ENCODE results near the gene LCORL.
"Not testable (repeated sequence)": the region's sequence is repeated elsewhere in the genome, so short reads cannot be mapped to it uniquely, and the experiment has no call there.

LCORL gene

DNA sequence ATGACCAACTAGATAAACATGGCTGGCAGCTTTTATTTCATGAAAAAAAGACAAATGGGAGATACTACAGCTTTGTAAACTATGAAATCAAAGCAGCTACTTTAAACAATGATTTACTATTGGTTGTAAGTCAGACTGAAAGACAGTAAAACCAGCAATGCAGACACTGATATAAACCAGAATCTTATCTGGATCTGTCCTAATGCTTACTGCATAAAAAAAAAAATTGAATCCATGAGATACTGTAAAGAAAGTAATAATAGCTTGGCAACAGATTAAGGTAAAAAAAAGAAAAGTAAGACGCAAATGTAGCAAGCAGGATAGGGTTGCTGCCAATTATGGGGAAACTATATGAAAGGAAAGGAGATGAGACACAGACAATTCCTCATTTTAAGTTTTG, 7.3 kb downstream of the LCORL start:
- DNase-seq (ENCODE audit: low read depth), result no peak

DNA sequence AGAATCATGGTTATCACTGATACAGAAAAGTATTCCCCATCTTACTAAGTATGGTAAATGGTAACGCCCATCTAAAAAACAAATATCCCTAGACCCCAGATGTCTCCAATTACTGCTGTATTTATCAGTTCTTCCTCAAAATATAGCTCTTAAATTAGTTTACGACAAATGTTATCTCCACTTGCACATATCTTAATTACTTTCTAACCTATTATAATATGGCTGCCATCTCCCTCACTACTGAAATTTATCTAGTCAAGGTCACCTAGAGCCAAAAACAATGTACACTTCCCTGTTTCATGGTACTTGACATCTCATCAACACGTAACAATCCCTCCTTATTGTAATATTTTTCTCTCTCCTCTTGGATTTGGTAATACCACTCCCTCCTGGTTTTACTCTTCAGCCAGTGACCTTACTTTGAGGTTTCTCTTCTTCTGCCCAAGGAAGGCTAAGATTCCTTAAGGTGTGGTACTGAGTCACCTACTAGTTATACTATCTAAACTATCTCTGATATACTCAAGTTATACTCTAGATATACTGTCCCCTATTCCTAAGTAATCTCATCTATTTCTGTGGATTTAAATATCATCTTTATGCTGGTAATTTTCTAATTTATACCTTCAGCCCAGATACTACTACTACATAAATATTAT, 8.6 kb downstream of the LCORL start:
- DNase-seq (ENCODE audit: low read depth), result no peak

DNA sequence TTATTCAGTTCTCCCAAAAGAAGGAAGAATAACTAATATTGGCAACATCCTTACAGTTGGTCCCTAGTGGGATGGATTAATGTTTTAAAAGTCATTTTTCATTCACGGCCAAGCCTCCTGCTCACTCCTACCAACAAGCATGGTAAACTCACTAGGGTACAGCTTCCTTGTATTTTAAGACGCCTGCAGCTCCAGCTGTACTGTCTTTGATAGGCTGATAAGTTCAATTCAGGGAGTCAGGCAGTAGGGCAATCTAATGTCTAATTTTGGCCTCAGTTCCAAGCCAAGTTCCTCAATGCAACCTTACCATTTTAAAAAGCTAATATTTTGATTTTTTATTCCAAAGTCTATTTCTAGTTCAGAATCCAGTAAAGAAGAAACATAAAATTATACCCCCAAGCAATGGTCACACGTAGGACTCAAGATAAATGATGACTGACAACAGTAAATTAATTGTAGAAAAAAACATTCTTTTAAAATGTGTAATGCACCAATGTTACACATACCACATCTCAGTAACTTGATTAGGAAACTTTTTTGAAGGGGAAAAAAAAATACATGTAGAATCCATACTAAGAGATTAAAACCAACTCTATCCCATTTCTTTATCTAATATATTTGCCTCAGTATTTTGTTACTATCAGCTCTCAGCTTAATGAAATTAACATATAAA, 9.3 kb downstream of the LCORL start:
- no peak for DNase-seq (ENCODE audit: low read depth)

DNA sequence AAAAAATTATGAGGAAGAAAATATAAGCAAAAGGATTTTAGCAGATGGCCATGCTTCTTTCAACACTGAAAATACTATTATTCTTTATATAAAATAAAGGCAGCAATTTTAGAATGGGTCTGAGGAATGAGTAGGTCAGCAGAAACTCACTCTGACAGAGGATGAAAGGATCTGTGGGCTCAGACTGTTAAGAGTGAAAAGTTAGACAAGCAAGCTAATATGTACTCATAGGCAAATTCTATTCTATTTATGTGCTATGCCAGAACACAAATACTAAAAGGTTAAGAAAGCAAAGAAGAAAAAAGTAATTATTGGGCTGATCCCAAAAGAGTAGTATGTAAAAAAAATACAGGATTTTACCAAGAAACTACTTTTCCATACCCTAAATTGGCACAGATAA, 13.9 kb downstream of the LCORL start:
- DNase-seq (ENCODE audit: low read depth), result no peak

DNA sequence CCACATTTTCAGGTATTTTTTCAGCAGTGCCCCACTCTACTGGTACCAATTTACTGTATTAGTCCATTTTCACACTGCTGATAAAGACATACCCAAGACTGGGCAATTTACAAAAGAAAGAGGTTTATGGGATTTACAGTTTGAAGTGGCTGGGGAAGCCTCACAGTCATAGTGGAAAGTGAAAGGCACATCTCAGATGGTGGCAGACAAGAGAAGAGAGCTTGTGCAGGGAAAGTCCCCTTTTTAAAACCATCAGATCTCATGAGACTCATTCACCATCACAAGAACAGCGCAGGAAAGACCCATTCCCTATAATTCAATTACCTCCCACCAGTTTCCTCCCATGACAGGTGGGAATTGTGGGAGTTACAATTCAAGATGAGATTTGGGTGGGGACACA, 15.1 kb downstream of the LCORL start:
- DNase-seq (ENCODE audit: low read depth), result not testable (repeated sequence)

DNA sequence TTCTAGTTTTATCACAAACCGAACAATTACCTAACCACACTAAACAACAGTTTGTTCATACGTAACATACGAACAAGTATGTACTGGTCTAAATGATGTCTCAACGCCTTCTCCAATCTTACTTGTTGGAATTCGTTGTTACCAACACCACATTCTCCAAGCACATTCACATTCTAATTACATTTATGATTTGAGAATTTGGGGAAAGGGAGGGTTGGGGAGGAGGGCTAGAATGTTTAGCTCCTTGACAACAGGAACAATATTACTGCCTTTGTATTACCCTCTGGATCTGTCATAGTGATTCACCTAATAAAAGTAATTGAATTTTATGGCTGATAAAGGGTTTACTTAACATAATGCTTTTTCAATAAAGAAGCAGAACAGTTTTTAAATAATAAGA, 24.4 kb downstream of the LCORL start:
- no peak for DNase-seq (ENCODE audit: low read depth)

DNA sequence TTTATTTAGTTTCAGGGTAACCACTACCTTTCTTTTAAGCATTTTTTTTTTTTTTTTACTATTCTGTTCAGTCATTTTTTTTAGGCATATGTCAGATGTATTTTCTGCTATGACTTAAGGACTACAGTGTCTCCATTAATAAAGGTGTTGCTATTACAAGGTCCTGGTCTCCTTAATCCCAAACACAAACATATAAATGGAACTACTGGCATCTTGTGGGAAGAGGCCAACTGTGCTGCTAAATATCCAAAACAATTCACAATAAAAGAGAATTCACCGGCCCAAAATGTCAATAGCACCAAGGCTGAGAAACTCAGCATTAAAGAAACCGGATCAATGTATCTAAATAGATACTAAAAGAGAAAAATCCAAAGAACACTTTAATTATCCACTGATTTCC, 26.4 kb downstream of the LCORL start:
- DNase-seq (ENCODE audit: low read depth), result no peak

DNA sequence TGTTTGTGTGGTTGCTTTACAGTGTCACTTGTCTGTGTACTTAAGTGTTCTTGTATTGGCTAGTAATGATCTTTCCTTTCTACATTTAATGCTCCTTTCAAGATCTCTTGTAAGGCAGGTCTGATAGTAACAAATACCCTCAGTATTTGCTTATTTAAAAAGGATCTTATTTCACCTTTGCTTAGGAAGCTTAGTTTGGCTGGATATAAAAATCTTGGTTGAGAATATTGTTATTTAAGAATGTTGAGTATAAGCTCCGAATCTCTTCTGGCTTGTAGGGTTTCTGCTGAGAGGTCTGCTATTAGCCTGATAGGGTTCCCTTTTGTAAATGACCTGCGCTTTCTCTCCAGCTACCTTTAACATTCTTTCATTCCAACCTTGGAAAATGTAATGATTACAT, 35.7 kb downstream of the LCORL start:
- no peak for DNase-seq (ENCODE audit: low read depth)

DNA sequence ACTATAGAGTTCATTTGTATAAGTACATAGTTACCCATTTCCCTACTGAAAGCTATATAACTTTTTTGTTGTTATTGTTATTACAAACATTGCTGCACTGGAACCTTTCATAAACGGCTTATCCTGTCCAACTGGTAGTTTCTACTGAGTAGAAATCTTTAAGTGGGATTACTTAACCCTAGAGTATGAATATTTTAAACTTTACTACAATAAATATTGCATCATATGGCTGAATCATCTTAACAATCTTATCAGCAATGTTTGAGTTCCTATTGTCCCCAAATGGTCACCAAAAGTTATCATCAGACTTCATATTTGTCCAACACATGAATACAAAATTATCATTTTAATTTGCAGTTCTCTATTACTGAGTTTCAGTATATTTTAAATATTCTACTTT, 40.5 kb downstream of the LCORL start:
- no peak for DNase-seq (ENCODE audit: low read depth)

DNA sequence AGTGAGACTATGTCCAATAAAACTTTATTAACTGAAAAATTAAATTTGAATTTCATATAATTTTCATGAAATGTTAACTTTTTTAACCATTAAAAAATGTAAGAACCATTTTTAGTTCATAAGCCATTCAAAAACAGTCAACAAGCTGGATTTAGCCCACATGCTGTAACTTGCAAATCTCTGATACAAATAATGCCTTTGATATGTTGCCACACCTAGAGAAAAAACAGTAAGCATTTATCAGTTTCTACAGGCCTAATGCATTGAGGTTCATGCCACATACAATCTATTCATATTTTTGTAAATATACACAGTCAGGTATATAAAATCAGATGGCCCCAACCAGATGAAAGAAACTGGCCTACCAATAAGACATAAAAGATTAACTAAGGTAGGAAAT, 52.8 kb downstream of the LCORL start:
- no peak for DNase-seq (ENCODE audit: low read depth)

DNA sequence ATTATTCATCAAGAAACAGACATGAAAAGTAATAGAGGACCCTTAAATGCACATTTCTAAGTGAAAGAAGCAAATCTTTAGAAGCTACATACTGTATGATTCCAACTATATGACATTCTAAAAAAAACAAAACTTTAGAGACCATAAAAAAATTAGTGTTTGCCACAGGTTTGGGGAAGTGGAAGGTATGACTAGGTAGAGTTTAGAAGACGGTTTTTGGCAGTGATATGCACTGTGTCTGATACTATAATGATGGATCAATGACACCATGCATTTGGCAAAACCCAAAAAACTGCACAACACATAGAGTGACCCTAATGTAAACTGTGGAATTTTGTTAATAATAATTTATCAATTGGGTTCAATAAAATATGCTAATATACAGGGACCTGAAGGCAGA, 54.5 kb downstream of the LCORL start:
- DNase-seq (ENCODE audit: low read depth), result no peak

DNA sequence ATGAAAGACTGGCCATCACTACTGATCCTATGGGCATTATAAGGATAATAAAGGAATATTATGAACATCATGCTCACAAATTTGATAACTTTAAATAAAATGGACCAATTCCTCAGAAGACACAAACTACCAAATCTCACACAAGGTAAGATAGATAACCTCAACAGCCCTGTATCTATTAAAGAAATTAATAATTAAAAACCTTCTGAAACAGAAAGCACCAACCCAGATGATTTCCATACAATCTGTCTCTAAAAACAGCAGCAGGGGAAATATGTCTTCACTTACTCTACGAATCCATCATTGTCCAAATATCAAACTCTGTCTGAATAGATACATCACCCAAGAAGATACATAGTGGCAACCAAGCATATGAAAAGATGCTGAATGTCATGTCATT, 55.2 kb downstream of the LCORL start:
- no peak for DNase-seq (ENCODE audit: low read depth)

DNA sequence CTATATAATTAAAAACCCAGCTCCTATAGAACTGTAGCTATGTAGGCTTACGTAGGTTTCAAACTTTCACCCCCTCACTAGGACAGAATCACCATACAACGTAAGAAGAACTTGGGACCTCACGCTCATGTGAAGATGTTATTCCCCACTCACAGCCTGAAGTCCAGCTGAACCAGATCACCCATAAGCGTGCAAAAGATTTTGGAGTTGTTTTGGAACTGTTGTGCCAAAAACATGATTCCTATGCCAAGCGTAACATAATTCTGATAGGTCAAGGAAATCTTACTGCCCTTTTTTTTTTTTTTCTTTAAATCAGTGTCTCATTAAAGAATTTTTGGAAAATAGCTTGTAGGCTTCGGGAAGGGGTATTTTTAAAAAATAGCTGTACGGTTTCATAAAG, 57.0 kb downstream of the LCORL start:
- no peak for DNase-seq (ENCODE audit: low read depth)

DNA sequence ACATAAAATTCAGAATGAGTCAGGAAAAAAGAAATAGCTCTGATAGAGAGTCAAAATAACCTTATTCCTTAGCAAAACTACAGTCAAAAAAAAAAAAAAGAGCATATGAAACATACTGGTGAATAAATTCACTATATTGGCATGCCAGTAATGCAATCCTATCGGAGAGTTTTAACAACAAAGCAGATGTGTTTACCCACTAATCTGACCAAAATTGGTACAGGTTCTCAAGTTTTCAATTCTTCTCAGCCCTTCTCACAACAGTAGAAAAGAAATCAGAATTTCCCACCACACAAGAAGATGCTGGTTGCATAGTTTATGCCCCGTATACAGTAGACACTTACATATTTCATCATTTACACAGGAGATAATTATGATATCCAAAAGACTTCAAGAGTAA, 59.4 kb downstream of the LCORL start:
- no peak for DNase-seq (ENCODE audit: low read depth)

DNA sequence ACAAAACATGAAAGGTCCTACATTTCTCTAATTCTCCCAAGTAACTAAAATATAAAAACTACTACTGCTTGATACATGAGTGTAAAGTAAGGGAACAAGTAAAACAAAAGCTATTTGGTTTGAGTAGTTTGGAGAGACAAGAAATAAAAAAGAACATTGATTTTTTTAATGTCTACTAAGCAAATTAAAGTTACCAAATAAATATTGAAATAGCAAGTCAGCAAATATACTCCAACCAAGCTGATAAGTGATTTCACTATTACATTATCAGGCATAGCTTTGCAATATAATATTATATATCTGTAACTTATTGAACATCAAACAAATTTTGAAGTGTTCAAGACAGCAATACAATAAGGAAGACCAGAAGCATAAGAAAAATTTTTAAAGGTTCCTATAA, 60.3 kb downstream of the LCORL start:
- DNase-seq (ENCODE audit: low read depth), result no peak

DNA sequence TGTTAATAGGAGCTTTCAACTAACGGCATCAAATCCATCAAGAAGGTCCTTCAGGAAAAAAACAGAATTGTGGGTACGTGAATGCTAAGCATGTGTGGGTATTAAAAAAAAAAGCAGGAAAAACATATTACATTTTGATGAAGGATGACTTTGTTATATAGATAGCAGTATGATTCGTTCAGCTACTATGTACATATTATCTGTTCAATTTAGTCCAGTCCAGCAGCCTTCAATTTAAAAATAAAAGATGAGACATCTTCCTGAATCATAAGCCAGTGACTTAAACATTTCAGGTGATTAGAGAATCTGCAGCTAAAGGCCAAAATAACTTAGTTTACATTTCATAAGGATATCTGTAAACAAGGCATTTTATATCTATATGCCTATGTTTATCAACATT, 63.4 kb downstream of the LCORL start:
- no peak for DNase-seq (ENCODE audit: low read depth)

DNA sequence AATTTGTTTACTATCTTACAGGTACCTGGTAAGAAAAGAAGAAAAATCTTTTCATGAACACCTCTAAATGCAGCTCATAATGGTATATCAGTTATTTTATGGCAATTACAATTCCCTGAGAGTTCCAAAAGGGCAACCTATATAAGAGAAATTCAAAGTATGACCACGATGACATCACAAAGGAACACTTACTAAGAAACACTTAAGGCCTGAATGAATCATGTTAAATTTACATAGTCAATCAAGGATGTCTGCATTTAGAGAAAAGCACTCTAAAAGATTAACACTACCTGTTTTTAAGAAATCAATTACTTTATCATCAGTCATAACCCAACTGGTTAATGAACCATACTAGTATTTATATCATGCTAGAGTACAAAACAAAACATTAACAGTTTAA, 63.9 kb downstream of the LCORL start:
- DNase-seq (ENCODE audit: low read depth), result no peak

DNA sequence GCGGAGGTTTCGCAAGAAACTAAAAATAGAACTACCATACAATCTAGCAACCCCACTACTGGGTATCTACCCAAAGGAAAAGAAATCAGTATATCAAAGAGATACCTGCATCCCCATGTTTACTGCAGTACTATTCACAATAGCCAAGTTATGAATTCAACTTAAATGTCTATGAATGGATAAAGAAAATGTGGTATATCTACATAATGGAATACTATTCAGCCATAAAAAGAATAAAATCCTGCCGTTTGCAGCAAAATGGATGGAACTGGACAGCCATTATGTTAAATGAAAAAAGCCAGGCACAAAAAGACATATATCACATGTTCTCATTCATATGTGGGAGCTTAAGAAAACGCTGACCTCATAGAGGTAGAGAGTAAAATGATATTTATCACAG, 65.3 kb downstream of the LCORL start:
- no peak for DNase-seq (ENCODE audit: low read depth)

DNA sequence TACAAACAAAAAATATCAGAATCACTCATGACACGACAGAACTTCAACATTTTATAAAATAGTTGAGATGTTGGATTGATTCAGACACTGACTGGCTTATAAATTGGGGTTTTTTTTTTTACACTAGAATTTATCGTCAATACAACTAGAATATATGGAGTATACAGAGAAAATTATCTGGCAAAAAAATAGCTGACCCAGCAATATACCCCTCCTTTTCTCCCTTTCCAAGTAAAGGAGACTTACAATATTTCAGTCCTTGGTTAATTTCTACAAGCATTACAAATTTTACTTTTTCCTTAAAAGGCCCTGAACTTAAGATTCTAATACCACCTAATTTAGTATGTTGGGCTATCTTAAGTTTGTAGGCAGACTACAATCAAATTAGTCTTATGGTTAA, 76.3 kb downstream of the LCORL start:
- no peak for DNase-seq (ENCODE audit: low read depth)

DNA sequence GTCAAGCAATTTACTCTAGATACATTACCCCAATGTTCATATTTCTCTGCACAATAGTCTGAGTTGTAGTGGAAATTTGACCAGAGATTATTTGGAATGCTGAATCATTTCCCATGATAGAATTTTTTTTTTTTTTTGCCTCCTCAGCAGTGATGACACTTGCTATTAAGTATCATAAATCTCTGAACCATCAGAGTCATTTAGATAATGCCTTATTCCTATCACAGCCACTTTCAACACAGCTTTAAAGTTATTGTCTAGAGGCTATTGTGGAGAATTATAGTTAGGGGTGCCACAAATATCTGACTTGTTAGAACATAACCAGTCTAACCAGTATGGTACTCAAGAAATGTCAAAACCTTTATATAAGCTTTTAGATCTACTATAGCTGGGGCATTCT, 79.8 kb downstream of the LCORL start:
- DNase-seq (ENCODE audit: low read depth), result no peak

DNA sequence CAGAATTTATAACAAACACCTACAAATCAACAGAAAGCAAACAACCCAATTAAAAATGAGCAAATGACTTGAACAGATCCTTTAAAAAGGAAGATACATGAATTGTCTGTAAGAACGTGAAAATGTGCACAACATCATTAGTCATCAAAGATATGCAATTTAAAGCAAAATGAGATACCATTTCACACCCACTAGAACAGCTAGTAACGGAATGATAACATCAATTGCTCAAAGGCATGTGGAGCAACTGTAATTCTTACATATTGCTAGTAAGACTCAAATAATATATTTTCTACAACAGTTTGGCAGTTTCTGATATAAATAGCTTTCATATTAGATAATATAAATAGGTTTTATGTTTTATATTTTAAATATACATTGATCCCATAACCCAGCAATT, 82.5 kb downstream of the LCORL start:
- no peak for DNase-seq (ENCODE audit: low read depth)

DNA sequence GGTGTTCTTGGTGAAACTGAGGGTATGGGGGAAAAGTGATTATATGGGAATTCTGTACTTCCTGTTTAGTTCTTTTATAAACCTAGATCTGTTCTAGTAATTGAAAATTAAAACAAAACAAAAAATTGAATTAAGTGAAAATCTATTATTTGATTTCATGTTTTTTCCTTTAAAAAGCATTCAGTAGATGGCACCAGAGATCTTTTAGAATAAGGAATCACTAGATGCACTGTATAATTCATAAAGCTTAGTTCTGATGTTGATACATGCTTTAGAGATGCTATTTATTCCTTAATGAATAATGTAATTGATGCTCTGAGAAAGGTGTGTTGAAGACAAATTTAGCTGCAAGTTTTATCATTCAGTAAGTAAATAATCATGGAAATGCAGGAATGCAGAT, 87.3 kb downstream of the LCORL start:
- DNase-seq (ENCODE audit: low read depth), result no peak

DNA sequence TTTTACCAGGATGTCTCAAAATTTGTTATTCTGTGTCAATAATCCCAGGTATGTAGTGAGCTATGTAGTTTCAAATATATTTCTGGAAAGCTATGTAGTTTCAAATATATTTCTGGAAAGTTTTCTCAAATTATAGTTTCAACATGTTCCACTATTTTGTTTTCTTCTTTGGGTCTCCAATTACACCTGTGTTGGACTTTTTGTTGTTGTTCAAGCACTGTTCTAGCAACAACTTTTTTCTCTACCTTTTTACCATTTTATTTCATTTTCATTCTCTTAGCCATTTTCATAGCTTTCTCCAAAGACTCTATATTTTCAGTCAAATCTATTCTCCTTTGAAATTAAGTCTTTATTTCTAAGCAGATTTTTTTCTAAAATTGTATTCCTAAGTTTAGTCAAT, 88.4 kb downstream of the LCORL start:
- DNase-seq (ENCODE audit: low read depth), result no peak

DNA sequence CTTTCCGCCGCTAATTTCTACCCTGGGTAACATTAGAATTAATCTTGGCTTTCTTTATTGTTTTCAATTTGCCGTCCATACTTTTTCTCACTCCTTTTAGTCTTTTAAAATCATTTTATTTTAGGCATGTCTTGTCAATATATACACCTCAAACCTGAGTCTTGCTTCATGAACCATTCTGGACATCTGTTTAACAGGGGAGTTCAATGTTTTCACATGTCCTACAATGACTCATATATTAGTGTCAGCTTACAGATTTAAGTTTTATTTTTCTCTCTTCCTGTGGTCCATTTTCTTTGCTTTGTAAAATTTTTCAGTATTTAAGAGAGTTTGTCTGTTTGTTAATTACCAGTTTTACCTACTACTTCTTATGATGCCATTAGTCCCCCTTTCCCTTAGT, 89.5 kb downstream of the LCORL start:
- DNase-seq (ENCODE audit: low read depth), result no peak

All from non-pigmented ciliary epithelial cell (primary cell).